Subcutaneous adipose tissue (tissue), 4 donors: ENCODE results near the gene MPG. TPM values are rescaled to one million over a fixed set of nuclear protein-coding genes. Genes with fewer than 3 reads are reported as not detected.

Experiments
- CTCF ChIP-seq: fragments of 450-650 bp; IDR thresholded peaks from one replicate; pipeline ENCODE4 v1.5.1; 2016; ENCODE audit warnings: low read depth, mild to moderate bottlenecking, control low read depth, antibody characterized with exemption, moderate library complexity
- total RNA-seq, 4 donors: library from RNA; depleted of rRNA; stranded (reverse); fragments of >200 nt; gene quantifications; one replicate each; pipeline ENCODE4 v1.1.0, GENCODE V29; 2016

Gene MPG
- total RNA-seq, 4 donors from 2014 or later: 50.2 to 108 (median 83.5) TPM

- no peak for TF ChIP-seq CTCF
Measured at GRCh38 chr16:105521-105920, 27.5 kb downstream of the MPG start.

GRCh38 chr16:106623-107324, 28.7 kb downstream of the MPG start:
- no peak for TF ChIP-seq CTCF

- no peak for TF ChIP-seq CTCF
Measured at GRCh38 chr16:112153-112840, 34.3 kb downstream of the MPG start.

GRCh38 chr16:114327-114726, 36.3 kb downstream of the MPG start:
- TF ChIP-seq CTCF: no peak

GRCh38 chr16:116015-116414, 38.0 kb downstream of the MPG start:
- TF ChIP-seq CTCF: no peak

- no peak for TF ChIP-seq CTCF
Measured at GRCh38 chr16:117379-118365, 39.6 kb downstream of the MPG start.

- no peak for TF ChIP-seq CTCF
Measured at GRCh38 chr16:118857-119256, 40.8 kb downstream of the MPG start.
